HepG2 (cell line): ENCODE data around the gene LRP1B.

Experiments
- BRCA1 ChIP-seq: sonication (generic); formaldehyde crosslinking; IDR thresholded peaks from 2 replicates; pipeline ENCODE4 v1.4.0; 2020; ENCODE audit warnings: missing genetic modification reagents
- HES4 ChIP-seq: sonication (generic); formaldehyde crosslinking; IDR thresholded peaks from 2 replicates; pipeline ENCODE4 v1.9.0; 2021; ENCODE audit warnings: mild to moderate bottlenecking, missing genetic modification reagents, borderline replicate concordance
- IRF2 ChIP-seq: IDR thresholded peaks from 2 replicates; pipeline ENCODE4 v1.6.1; 2018; ENCODE audit warnings: missing genetic modification reagents, missing compliant biosample characterization
- KLF11 ChIP-seq: IDR thresholded peaks from 2 replicates; pipeline ENCODE4 v1.6.1; 2016; ENCODE audit warnings: missing compliant biosample characterization
- MXI1 ChIP-seq: IDR thresholded peaks from 3 replicates; pipeline ENCODE4 v1.6.1; 2012; ENCODE audit warnings: low read depth, low read length, inconsistent platforms, borderline replicate concordance
- NFKB2 ChIP-seq: sonication (generic); formaldehyde crosslinking; IDR thresholded peaks from 2 replicates; pipeline ENCODE4 v1.4.0; 2020; ENCODE audit warnings: missing genetic modification reagents, borderline replicate concordance
- PATZ1 ChIP-seq: sonication (generic); formaldehyde crosslinking; IDR thresholded peaks from 2 replicates; pipeline ENCODE4 v1.4.0; 2020; ENCODE audit warnings: missing genetic modification reagents
- TF ChIP-seq, protein P1 (sequence below): sonication (generic); formaldehyde crosslinking; IDR thresholded peaks from 2 replicates; pipeline ENCODE4 v1.4.0; 2020; ENCODE audit warnings: missing genetic modification reagents, borderline replicate concordance
- TF ChIP-seq, protein P2 (sequence below): sonication (generic); formaldehyde crosslinking; IDR thresholded peaks from 2 replicates; pipeline ENCODE4 v1.4.0; 2020; ENCODE audit warnings: missing genetic modification reagents

- TF ChIP-seq NFKB2 (CRISPR knock-in tag) = no peak
- TF ChIP-seq MXI1 = no peak
- no peak for TF ChIP-seq PATZ1 (CRISPR knock-in tag)
- TF ChIP-seq HES4 (CRISPR knock-in tag) = no peak
- no peak for TF ChIP-seq KLF11 (CRISPR knock-in tag)
- no peak for TF ChIP-seq BRCA1 (CRISPR knock-in tag)
- no peak for TF ChIP-seq IRF2 (CRISPR knock-in tag)
- TF ChIP-seq, protein P1, sequence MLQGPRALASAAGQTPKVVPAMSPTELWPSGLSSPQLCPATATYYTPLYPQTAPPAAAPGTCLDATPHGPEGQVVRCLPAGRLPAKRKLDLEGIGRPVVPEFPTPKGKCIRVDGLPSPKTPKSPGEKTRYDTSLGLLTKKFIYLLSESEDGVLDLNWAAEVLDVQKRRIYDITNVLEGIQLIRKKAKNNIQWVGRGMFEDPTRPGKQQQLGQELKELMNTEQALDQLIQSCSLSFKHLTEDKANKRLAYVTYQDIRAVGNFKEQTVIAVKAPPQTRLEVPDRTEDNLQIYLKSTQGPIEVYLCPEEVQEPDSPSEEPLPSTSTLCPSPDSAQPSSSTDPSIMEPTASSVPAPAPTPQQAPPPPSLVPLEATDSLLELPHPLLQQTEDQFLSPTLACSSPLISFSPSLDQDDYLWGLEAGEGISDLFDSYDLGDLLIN (CRISPR knock-in tag) = no peak
- TF ChIP-seq, protein P2, sequence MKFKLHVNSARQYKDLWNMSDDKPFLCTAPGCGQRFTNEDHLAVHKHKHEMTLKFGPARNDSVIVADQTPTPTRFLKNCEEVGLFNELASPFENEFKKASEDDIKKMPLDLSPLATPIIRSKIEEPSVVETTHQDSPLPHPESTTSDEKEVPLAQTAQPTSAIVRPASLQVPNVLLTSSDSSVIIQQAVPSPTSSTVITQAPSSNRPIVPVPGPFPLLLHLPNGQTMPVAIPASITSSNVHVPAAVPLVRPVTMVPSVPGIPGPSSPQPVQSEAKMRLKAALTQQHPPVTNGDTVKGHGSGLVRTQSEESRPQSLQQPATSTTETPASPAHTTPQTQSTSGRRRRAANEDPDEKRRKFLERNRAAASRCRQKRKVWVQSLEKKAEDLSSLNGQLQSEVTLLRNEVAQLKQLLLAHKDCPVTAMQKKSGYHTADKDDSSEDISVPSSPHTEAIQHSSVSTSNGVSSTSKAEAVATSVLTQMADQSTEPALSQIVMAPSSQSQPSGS = no peak
Measured at GRCh38 chr2:140286377-140286776, 1844.4 kb downstream of the LRP1B start.
